Mononuclear cell (primary cell): ENCODE measurements around the gene ICAM4. TPM values are rescaled to one million over a fixed set of nuclear protein-coding genes. Genes with fewer than 3 reads are reported as not detected.

Experiments
- H3K27me3 ChIP-seq: 2 replicates; pipeline ENCODE4 v1.6.0; 2011; ENCODE audit warnings: low read length, control low read depth; ENCODE audit not compliant: insufficient read depth
- H3K4me1 ChIP-seq: 2 replicates; pipeline ENCODE4 v1.5.1; 2011; ENCODE audit warnings: mild to moderate bottlenecking, low read length, control low read depth; ENCODE audit not compliant: insufficient read depth
- H3K4me3 ChIP-seq: 2 replicates; pipeline ENCODE4 v1.5.1; 2011; ENCODE audit warnings: mild to moderate bottlenecking, low read length, moderate library complexity
- H3K9me3 ChIP-seq: 2 replicates; pipeline ENCODE4 v1.5.1; 2011; ENCODE audit warnings: low read depth, mild to moderate bottlenecking, control low read depth, low read length
- total RNA-seq: library from RNA; depleted of rRNA; stranded (reverse); fragments of >200 nt; gene quantifications from one replicate; pipeline ENCODE4 v1.2.3, GENCODE V29; 2012

ICAM4 gene
- total RNA-seq, 1 donor = 7.9 TPM

- H3K4me1 ChIP-seq = peaks cover 79% of the 10 kb centered on the region
- H3K9me3 ChIP-seq = no peaks in the 10 kb centered on the region
- H3K4me3 ChIP-seq = no peak overlapping the region
- peaks cover 79% of the 10 kb centered on the region for H3K27me3 ChIP-seq
Measured at GRCh38 chr19:10292789-10293636, 6.3 kb downstream of the ICAM4 start.

GRCh38 chr19:10293637-10294367 is 7.0 kb downstream of the ICAM4 start:
- Histone ChIP-seq H3K4me3 (no peak overlapping the region), H3K4me1 (peaks cover 72% of the 10 kb centered on the region), H3K27me3 (peaks cover 71% of the 10 kb centered on the region), H3K9me3 (no peaks in the 10 kb centered on the region)

- Histone ChIP-seq H3K4me1 (peaks cover 66% of the 10 kb centered on the region), H3K9me3 (no peaks in the 10 kb centered on the region), H3K4me3 (no peak overlapping the region), H3K27me3 (peaks cover 66% of the 10 kb centered on the region)
Measured at GRCh38 chr19:10294368-10294697, 7.6 kb downstream of the ICAM4 start.

GRCh38 chr19:10295305-10295846 is 8.6 kb downstream of the ICAM4 start:
- Histone ChIP-seq H3K9me3 (no peaks in the 10 kb centered on the region), H3K4me1 (peaks cover 65% of the 10 kb centered on the region), H3K27me3 (peaks cover 56% of the 10 kb centered on the region), H3K4me3 (peak overlapping the region; percentile 9)

- peaks cover 50% of the 10 kb centered on the region for H3K27me3 ChIP-seq
- peak overlapping the region; percentile 9 for H3K4me3 ChIP-seq
- H3K4me1 ChIP-seq = peaks cover 62% of the 10 kb centered on the region
- H3K9me3 ChIP-seq = no peaks in the 10 kb centered on the region
Measured at GRCh38 chr19:10295847-10296591, 9.3 kb downstream of the ICAM4 start.

GRCh38 chr19:10299545-10300458 is 13.0 kb downstream of the ICAM4 start:
- H3K4me1 ChIP-seq = peaks cover 37% of the 10 kb centered on the region
- peaks cover 12% of the 10 kb centered on the region for H3K27me3 ChIP-seq
- no peaks in the 10 kb centered on the region for H3K9me3 ChIP-seq
- no peak overlapping the region for H3K4me3 ChIP-seq

- H3K4me1 ChIP-seq = peaks cover 32% of the 10 kb centered on the region
- H3K27me3 ChIP-seq = no peaks in the 10 kb centered on the region
- no peak overlapping the region for H3K4me3 ChIP-seq
- H3K9me3 ChIP-seq = no peaks in the 10 kb centered on the region
Measured at GRCh38 chr19:10305139-10305806, 18.5 kb downstream of the ICAM4 start.

- H3K27me3 ChIP-seq = no peaks in the 10 kb centered on the region
Measured at GRCh38 chr19:10306327-10306726, 19.6 kb downstream of the ICAM4 start.

GRCh38 chr19:10309423-10309822 is 22.7 kb downstream of the ICAM4 start, which contains the start of gene ZGLP1:
Gene ZGLP1, minus strand, starts transcription at chr19:10309815.
- no peaks in the 10 kb centered on the region for H3K9me3 ChIP-seq
- H3K27me3 ChIP-seq = no peaks in the 10 kb centered on the region
- peaks cover 23% of the 10 kb centered on the region for H3K4me1 ChIP-seq
- no peak within 1 kb of the TSS for H3K4me3 ChIP-seq

More at GRCh38 chr19:10306327-10306726, 19.6 kb downstream of the ICAM4 start:
- Histone ChIP-seq H3K4me3 (no peak overlapping the region), H3K4me1 (peaks cover 27% of the 10 kb centered on the region), H3K9me3 (no peaks in the 10 kb centered on the region)

GRCh38 chr19:10315335-10316214 is 28.8 kb downstream of the ICAM4 start, which contains the start of gene FDX2:
Gene FDX2, minus strand, starts transcription at chr19:10316015. Its CDS starts 19 bp downstream, at chr19:10315996.
- peak within 1 kb of the TSS; percentile 66 for H3K4me3 ChIP-seq
- no peaks in the 10 kb centered on the region for H3K9me3 ChIP-seq
- no peaks in the 10 kb centered on the region for H3K27me3 ChIP-seq
- peaks cover 16% of the 10 kb centered on the region for H3K4me1 ChIP-seq

- Histone ChIP-seq H3K4me1 (peaks cover 16% of the 10 kb centered on the region), H3K4me3 (no peak overlapping the region)
Measured at GRCh38 chr19:10316229-10317044, 29.7 kb downstream of the ICAM4 start.

More at GRCh38 chr19:10316229-10317044, 29.7 kb downstream of the ICAM4 start:
- H3K27me3 ChIP-seq = no peaks in the 10 kb centered on the region
- no peaks in the 10 kb centered on the region for H3K9me3 ChIP-seq
